ENCODE measurements around the gene UNC119B.

GRCh38 chr12:120680165-120680738, 30.0 kb upstream of the UNC119B start:
- TF ChIP-seq, protein P1, sequence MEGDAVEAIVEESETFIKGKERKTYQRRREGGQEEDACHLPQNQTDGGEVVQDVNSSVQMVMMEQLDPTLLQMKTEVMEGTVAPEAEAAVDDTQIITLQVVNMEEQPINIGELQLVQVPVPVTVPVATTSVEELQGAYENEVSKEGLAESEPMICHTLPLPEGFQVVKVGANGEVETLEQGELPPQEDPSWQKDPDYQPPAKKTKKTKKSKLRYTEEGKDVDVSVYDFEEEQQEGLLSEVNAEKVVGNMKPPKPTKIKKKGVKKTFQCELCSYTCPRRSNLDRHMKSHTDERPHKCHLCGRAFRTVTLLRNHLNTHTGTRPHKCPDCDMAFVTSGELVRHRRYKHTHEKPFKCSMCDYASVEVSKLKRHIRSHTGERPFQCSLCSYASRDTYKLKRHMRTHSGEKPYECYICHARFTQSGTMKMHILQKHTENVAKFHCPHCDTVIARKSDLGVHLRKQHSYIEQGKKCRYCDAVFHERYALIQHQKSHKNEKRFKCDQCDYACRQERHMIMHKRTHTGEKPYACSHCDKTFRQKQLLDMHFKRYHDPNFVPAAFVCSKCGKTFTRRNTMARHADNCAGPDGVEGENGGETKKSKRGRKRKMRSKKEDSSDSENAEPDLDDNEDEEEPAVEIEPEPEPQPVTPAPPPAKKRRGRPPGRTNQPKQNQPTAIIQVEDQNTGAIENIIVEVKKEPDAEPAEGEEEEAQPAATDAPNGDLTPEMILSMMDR (IDR thresholded peaks at IDR 0.05), result no peak
- TF ChIP-seq POLR2A (IDR thresholded peaks at IDR 0.05), result no peak

Data from testis (tissue), 2 donors.